Liver (tissue), 9 donors: ENCODE data around the gene PLD4. TPM values are rescaled to one million over a fixed set of nuclear protein-coding genes. Genes with fewer than 3 reads are reported as not detected.
"Not testable (repeated sequence)": the region's sequence is repeated elsewhere in the genome, so short reads cannot be mapped to it uniquely, and the experiment has no call there.

Experiments
- DNase-seq: peaks from one replicate; pipeline ENCODE4 v3.0.0-alpha.2; 2017; ENCODE audit warnings: low spot score
- H3K27ac ChIP-seq, 2 donors: one replicate each; pipeline ENCODE4 v1.7.0; 2013; ENCODE audit warnings: inconsistent platforms in 2 of 2, low read length in 2 of 2, control low read depth in 1 of 2, low read depth in 1 of 2, mild to moderate bottlenecking in 1 of 2
- H3K27me3 ChIP-seq, 4 donors: one replicate each; pipeline versions ENCODE4 v1.6.1 to v1.7.0; 2013; ENCODE audit warnings: low read length in 3 of 4, inconsistent platforms in 1 of 4, mild to moderate bottlenecking in 1 of 4, moderate library complexity in 1 of 4; ENCODE audit not compliant: control insufficient read depth in 4 of 4, insufficient read depth in 4 of 4
- H3K36me3 ChIP-seq, 4 donors: one replicate each; pipeline versions ENCODE4 v1.6.1 to v1.7.0; 2013; ENCODE audit warnings: low read length in 3 of 4, mild to moderate bottlenecking in 3 of 4, low read depth in 1 of 4, moderate library complexity in 1 of 4; ENCODE audit not compliant: control insufficient read depth in 4 of 4, insufficient read depth in 3 of 4
- H3K4me1 ChIP-seq, 4 donors: one replicate each; pipeline versions ENCODE4 v1.6.1 to v1.7.0; 2013; ENCODE audit warnings: low read length in 3 of 4, mild to moderate bottlenecking in 3 of 4, moderate library complexity in 1 of 4; ENCODE audit not compliant: control insufficient read depth in 4 of 4, insufficient read depth in 4 of 4
- H3K4me3 ChIP-seq, 3 donors: one replicate each; pipeline versions ENCODE4 v1.6.1 to v1.7.0; 2013; ENCODE audit warnings: low read length in 3 of 3, control low read depth in 1 of 3, low read depth in 1 of 3, mild to moderate bottlenecking in 1 of 3
- H3K9ac ChIP-seq, 2 donors: one replicate each; pipeline ENCODE4 v1.7.0; 2013; ENCODE audit warnings: low read length in 2 of 2, mild to moderate bottlenecking in 2 of 2, moderate library complexity in 2 of 2, control low read depth in 1 of 2, low read depth in 1 of 2
- H3K9me3 ChIP-seq, 4 donors: one replicate each; pipeline versions ENCODE4 v1.6.1 to v1.7.0; 2013; ENCODE audit warnings: low read length in 3 of 4; ENCODE audit not compliant: control insufficient read depth in 4 of 4
- FOXA2 ChIP-seq: IDR thresholded peaks from 2 replicates; pipeline ENCODE4 v1.6.1; 2016; ENCODE audit warnings: antibody characterized with exemption
- GABPA ChIP-seq, 2 donors: IDR thresholded peaks in 1 of 2; conservative IDR thresholded peaks in 1 of 2; 2 replicates each; pipeline ENCODE4 v1.6.1; 2016; ENCODE audit warnings: antibody characterized with exemption in 2 of 2, mild to moderate bottlenecking in 1 of 2, moderate library complexity in 1 of 2
- HNF4G ChIP-seq: IDR thresholded peaks from 2 replicates; pipeline ENCODE4 v1.6.1; 2016; ENCODE audit warnings: antibody characterized with exemption
- JUND ChIP-seq, 2 donors: IDR thresholded peaks; 2 replicates each; pipeline ENCODE4 v1.6.1; 2016; ENCODE audit warnings: antibody characterized with exemption in 2 of 2
- RAD21 ChIP-seq, 2 donors: IDR thresholded peaks; 2 replicates each; pipeline ENCODE4 v1.6.1; 2016; ENCODE audit warnings: antibody characterized with exemption in 2 of 2, mild to moderate bottlenecking in 2 of 2
- whole genome bisulfite sequencing: extraction: QIAGEN DNeasy Blood & Tissue Kit; methylation state at CpG from one replicate; pipeline ENCODE4 v1.1.7; 2013; 5-methylcytosine and 5-hydroxymethylcytosine counted together
- polyA plus RNA-seq, 2 donors: library from polyadenylated mRNA; stranded (reverse) in 1 of 2; unstranded in 1 of 2; fragments of 200-250 nt in 1 of 2; fragments of >200 nt in 1 of 2; fragmentation: Nextera tagmentation in 1 of 2; extraction: Ambion mirVana in 1 of 2; gene quantifications; one replicate each; pipeline versions ENCODE4 v1.2.1 to v1.2.3, GENCODE V29; 2013 to 2015
- total RNA-seq, 2 donors: library from RNA; depleted of rRNA; stranded (reverse); fragments of >200 nt; gene quantifications; one replicate each; pipeline ENCODE4 v1.2.3, GENCODE V29; 2014
- TF ChIP-seq, protein P1 (sequence below): IDR thresholded peaks from 2 replicates; pipeline ENCODE4 v1.6.1; 2016; ENCODE audit warnings: antibody characterized with exemption
- TF ChIP-seq, protein P2 (sequence below): IDR thresholded peaks from 2 replicates; pipeline ENCODE4 v1.6.1; 2016; ENCODE audit warnings: antibody characterized with exemption
- TF ChIP-seq, protein P3 (sequence below): IDR thresholded peaks from 2 replicates; pipeline ENCODE4 v1.6.1; 2016; ENCODE audit warnings: antibody characterized with exemption, mild to moderate bottlenecking
- TF ChIP-seq, protein P4 (sequence below): fragments of 150-350 bp; IDR thresholded peaks from 2 replicates; pipeline ENCODE4 v1.5.1; 2017; ENCODE audit warnings: improper control_type of control experiment, low read depth, low read length; ENCODE audit not compliant: missing input control
- TF ChIP-seq, protein P5 (sequence below): IDR thresholded peaks from 2 replicates; pipeline ENCODE4 v1.6.1; 2016; ENCODE audit warnings: antibody characterized with exemption
- donor health status: healthy.
- donor health status: healthy.
- donor health status: healthy.
- donor health status: healthy.
- donor health status: healthy.

The PLD4 gene
- total and polyA plus RNA-seq, 4 donors: under 0.01 to 14.5 (median 0.35) TPM

DNA sequence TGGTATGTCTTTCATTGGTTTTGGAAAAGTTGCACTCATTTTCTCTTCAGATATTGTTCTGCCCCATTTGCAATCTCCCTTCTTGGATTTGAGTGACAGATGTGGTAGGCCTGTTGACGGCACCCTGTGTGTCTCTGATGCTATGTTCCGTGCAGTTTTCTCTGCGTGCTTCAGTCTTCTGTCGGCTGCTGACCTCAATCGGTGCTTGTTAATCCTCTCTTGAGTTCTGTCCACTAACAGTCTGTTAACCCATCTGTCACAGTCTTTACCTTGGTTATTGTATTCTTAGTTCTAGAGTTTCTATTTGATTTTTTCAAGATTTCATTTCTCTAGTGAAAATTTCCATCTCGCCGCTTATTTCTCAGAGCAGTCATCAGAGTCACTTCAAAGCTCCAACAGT, 20.7 kb upstream of the PLD4 start:
- Histone ChIP-seq H3K9me3 (no peaks in the 10 kb centered on the region), H3K27ac (no peak overlapping the region), H3K4me1 (no peaks in the 10 kb centered on the region), H3K9ac (no peak overlapping the region), H3K4me3 (no peak overlapping the region), H3K36me3 (no peaks in the 10 kb centered on the region), H3K27me3 (peaks cover 0 to 3% (median 0%) of the 10 kb centered on the region in 4 donors)
- WGBS: 91% methylated on average over 7 of the region's 7 CpGs
- TF ChIP-seq, protein P1, sequence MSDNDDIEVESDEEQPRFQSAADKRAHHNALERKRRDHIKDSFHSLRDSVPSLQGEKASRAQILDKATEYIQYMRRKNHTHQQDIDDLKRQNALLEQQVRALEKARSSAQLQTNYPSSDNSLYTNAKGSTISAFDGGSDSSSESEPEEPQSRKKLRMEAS: no peak
- TF ChIP-seq, protein P2, sequence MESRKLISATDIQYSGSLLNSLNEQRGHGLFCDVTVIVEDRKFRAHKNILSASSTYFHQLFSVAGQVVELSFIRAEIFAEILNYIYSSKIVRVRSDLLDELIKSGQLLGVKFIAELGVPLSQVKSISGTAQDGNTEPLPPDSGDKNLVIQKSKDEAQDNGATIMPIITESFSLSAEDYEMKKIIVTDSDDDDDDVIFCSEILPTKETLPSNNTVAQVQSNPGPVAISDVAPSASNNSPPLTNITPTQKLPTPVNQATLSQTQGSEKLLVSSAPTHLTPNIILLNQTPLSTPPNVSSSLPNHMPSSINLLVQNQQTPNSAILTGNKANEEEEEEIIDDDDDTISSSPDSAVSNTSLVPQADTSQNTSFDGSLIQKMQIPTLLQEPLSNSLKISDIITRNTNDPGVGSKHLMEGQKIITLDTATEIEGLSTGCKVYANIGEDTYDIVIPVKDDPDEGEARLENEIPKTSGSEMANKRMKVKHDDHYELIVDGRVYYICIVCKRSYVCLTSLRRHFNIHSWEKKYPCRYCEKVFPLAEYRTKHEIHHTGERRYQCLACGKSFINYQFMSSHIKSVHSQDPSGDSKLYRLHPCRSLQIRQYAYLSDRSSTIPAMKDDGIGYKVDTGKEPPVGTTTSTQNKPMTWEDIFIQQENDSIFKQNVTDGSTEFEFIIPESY: no peak
- TF ChIP-seq HNF4G: no peak
- TF ChIP-seq JUND (IDR thresholded peaks at IDR 0.05): no peak
- TF ChIP-seq RAD21 (IDR thresholded peaks at IDR 0.05): no peak
- TF ChIP-seq, protein P3, sequence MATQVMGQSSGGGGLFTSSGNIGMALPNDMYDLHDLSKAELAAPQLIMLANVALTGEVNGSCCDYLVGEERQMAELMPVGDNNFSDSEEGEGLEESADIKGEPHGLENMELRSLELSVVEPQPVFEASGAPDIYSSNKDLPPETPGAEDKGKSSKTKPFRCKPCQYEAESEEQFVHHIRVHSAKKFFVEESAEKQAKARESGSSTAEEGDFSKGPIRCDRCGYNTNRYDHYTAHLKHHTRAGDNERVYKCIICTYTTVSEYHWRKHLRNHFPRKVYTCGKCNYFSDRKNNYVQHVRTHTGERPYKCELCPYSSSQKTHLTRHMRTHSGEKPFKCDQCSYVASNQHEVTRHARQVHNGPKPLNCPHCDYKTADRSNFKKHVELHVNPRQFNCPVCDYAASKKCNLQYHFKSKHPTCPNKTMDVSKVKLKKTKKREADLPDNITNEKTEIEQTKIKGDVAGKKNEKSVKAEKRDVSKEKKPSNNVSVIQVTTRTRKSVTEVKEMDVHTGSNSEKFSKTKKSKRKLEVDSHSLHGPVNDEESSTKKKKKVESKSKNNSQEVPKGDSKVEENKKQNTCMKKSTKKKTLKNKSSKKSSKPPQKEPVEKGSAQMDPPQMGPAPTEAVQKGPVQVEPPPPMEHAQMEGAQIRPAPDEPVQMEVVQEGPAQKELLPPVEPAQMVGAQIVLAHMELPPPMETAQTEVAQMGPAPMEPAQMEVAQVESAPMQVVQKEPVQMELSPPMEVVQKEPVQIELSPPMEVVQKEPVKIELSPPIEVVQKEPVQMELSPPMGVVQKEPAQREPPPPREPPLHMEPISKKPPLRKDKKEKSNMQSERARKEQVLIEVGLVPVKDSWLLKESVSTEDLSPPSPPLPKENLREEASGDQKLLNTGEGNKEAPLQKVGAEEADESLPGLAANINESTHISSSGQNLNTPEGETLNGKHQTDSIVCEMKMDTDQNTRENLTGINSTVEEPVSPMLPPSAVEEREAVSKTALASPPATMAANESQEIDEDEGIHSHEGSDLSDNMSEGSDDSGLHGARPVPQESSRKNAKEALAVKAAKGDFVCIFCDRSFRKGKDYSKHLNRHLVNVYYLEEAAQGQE: no peak
- TF ChIP-seq, protein P4, sequence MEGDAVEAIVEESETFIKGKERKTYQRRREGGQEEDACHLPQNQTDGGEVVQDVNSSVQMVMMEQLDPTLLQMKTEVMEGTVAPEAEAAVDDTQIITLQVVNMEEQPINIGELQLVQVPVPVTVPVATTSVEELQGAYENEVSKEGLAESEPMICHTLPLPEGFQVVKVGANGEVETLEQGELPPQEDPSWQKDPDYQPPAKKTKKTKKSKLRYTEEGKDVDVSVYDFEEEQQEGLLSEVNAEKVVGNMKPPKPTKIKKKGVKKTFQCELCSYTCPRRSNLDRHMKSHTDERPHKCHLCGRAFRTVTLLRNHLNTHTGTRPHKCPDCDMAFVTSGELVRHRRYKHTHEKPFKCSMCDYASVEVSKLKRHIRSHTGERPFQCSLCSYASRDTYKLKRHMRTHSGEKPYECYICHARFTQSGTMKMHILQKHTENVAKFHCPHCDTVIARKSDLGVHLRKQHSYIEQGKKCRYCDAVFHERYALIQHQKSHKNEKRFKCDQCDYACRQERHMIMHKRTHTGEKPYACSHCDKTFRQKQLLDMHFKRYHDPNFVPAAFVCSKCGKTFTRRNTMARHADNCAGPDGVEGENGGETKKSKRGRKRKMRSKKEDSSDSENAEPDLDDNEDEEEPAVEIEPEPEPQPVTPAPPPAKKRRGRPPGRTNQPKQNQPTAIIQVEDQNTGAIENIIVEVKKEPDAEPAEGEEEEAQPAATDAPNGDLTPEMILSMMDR: no peak
- no peak for TF ChIP-seq FOXA2
- TF ChIP-seq, protein P5, sequence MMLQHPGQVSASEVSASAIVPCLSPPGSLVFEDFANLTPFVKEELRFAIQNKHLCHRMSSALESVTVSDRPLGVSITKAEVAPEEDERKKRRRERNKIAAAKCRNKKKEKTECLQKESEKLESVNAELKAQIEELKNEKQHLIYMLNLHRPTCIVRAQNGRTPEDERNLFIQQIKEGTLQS: no peak
- no peak for TF ChIP-seq GABPA (IDR thresholded peaks at IDR 0.05 in 1 of 2, conservative IDR thresholded peaks at IDR 0.05 in 1 of 2)
- DNase-seq: no peak

DNA sequence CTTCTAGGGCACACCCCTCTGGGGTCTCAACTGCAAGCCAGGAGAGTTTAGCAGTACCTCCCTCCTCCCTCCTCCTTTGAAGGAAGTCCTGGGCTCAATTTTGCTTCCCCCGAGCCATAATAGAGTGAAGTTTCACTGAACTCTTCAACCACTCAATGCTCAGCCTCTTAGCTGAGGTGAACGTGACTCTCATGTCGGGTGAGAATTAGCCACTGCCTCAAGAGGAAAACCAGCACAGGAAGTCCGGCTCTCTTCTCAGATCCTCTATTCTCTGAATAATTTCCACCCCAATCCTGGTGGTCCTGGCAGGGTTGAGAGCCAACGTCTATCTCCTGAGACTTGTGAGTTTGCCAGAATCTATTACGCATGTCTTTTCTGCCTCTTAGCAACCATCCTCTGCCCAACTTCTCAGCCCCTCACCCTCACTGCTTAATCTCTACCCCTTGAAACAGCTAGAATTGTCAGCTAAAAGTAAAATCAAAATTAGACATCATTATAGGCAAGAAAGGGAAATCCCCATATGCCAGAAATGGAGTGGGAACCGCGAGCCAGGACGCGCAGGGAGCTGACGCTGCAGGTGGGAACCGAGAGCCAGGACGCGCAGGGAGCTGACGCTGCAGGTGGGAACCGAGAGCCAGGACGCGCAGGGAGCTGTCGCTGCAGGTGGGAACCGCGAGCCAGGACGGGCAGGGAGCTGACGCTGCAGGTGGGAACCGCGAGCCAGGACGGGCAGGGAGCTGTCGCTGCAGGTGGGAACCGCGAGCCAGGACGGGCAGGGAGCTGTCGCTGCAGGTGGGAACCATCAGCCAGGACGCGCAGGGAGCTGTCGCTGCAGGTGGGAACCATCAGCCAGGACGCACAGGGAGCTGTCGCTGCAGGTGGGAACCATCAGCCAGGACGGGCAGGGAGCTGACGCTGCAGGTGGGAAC, 19.8 kb upstream of the PLD4 start:
- not testable (repeated sequence) for H3K4me1 ChIP-seq, H3K36me3 ChIP-seq, H3K27ac ChIP-seq, H3K27me3 ChIP-seq, H3K9me3 ChIP-seq, H3K4me3 ChIP-seq, DNase-seq, H3K9ac ChIP-seq
- 77% methylated on average over 37 of the region's 38 CpGs for WGBS

DNA sequence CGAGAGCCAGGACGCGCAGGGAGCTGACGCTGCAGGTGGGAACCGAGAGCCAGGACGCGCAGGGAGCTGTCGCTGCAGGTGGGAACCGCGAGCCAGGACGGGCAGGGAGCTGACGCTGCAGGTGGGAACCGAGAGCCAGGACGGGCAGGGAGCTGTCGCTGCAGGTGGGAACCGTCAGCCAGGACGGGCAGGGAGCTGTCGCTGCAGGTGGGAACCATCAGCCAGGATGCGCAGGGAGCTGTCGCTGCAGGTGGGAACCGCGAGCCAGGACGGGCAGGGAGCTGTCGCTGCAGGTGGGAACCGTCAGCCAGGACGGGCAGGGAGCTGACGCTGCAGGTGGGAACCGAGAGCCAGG, 19.1 kb upstream of the PLD4 start:
- WGBS: 85% methylated on average over 28 of the region's 28 CpGs
- DNase-seq, H3K4me3 ChIP-seq, H3K9me3 ChIP-seq, H3K36me3 ChIP-seq, H3K27me3 ChIP-seq, H3K27ac ChIP-seq, H3K9ac ChIP-seq, H3K4me1 ChIP-seq: not testable (repeated sequence)
